ENCODE data around the gene MLLT3.

Gene MLLT3

GRCh38 chr9:20504930-20505329, 117.4 kb downstream of the MLLT3 start:
- Histone ChIP-seq H2AFZ (ENCODE audit: low read length) (no peak overlapping the region), H3F3A (ENCODE audit: insufficient read depth, low read length) (no peaks in the 10 kb centered on the region), H3K4me1 (ENCODE audit: low read length) (no peaks in the 10 kb centered on the region), H3K27ac (ENCODE audit: low read length) (no peak overlapping the region), H3K36me3 (replicated peaks; ENCODE audit: insufficient read depth, low read length) (no peaks in the 10 kb centered on the region), H3K9me2 (replicated peaks; ENCODE audit: insufficient read depth, low read length) (no peaks in the 10 kb centered on the region), H3K27me3 (replicated peaks; ENCODE audit: insufficient read depth, low read length) (no peaks in the 10 kb centered on the region), H3K9me3 (replicated peaks; ENCODE audit: insufficient read depth, low read length) (no peaks in the 10 kb centered on the region), H3K4me2 (ENCODE audit: low read depth, low read length) (no peak overlapping the region), H3K79me2 (ENCODE audit: low read length) (peaks cover 36% of the 10 kb centered on the region), H4K20me1 (ENCODE audit: insufficient read depth, low read length) (no peaks in the 10 kb centered on the region), H3K9ac (ENCODE audit: low read length) (no peak overlapping the region), H3K4me3 (ENCODE audit: low read length) (no peak overlapping the region)
- no peak for TF ChIP-seq EZH2 (optimal IDR thresholded peaks at IDR 0.05; ENCODE audit: low read depth, low read length)
- TF ChIP-seq EZH2phosphoT487 (IDR thresholded peaks at IDR 0.05; ENCODE audit: low read length): no peak
- no peak for TF ChIP-seq CTCF (IDR thresholded peaks at IDR 0.05; ENCODE audit: low read length)
- no peak for DNase-seq

- Histone ChIP-seq H3K9ac (ENCODE audit: low read length) (no peak overlapping the region), H3K4me3 (ENCODE audit: low read length) (no peak overlapping the region), H3K79me2 (ENCODE audit: low read length) (peaks cover 23% of the 10 kb centered on the region)
Observed at GRCh38 chr9:20500101-20500500, 122.2 kb downstream of the MLLT3 start.

GRCh38 chr9:20499013-20499412, 123.3 kb downstream of the MLLT3 start:
- no peak overlapping the region for H3K9ac ChIP-seq (ENCODE audit: low read length)
- no peaks in the 10 kb centered on the region for H3F3A ChIP-seq (ENCODE audit: insufficient read depth, low read length)

More at GRCh38 chr9:20500101-20500500, 122.2 kb downstream of the MLLT3 start:
- H3K9me2 ChIP-seq (replicated peaks; ENCODE audit: insufficient read depth, low read length): no peaks in the 10 kb centered on the region
- H3K4me2 ChIP-seq (ENCODE audit: low read depth, low read length): no peak overlapping the region
- no peaks in the 10 kb centered on the region for H4K20me1 ChIP-seq (ENCODE audit: insufficient read depth, low read length)
- no peak for DNase-seq
- H3K27me3 ChIP-seq (replicated peaks; ENCODE audit: insufficient read depth, low read length): no peaks in the 10 kb centered on the region
- H3K27ac ChIP-seq (ENCODE audit: low read length): no peak overlapping the region
- no peak overlapping the region for H2AFZ ChIP-seq (ENCODE audit: low read length)
- H3F3A ChIP-seq (ENCODE audit: insufficient read depth, low read length): no peaks in the 10 kb centered on the region
- no peaks in the 10 kb centered on the region for H3K9me3 ChIP-seq (replicated peaks; ENCODE audit: insufficient read depth, low read length)
- no peak for TF ChIP-seq EZH2 (optimal IDR thresholded peaks at IDR 0.05; ENCODE audit: low read depth, low read length)
- TF ChIP-seq CTCF (IDR thresholded peaks at IDR 0.05; ENCODE audit: low read length): no peak
- TF ChIP-seq EZH2phosphoT487 (IDR thresholded peaks at IDR 0.05; ENCODE audit: low read length): no peak
- no peaks in the 10 kb centered on the region for H3K36me3 ChIP-seq (replicated peaks; ENCODE audit: insufficient read depth, low read length)
- no peaks in the 10 kb centered on the region for H3K4me1 ChIP-seq (ENCODE audit: low read length)

More at GRCh38 chr9:20499013-20499412, 123.3 kb downstream of the MLLT3 start:
- Histone ChIP-seq H2AFZ (ENCODE audit: low read length) (no peak overlapping the region), H3K36me3 (replicated peaks; ENCODE audit: insufficient read depth, low read length) (no peaks in the 10 kb centered on the region), H3K79me2 (ENCODE audit: low read length) (peaks cover 27% of the 10 kb centered on the region), H3K9me3 (replicated peaks; ENCODE audit: insufficient read depth, low read length) (no peaks in the 10 kb centered on the region), H3K9me2 (replicated peaks; ENCODE audit: insufficient read depth, low read length) (no peaks in the 10 kb centered on the region), H3K4me3 (ENCODE audit: low read length) (no peak overlapping the region), H3K4me2 (ENCODE audit: low read depth, low read length) (no peak overlapping the region), H3K27ac (ENCODE audit: low read length) (no peak overlapping the region), H4K20me1 (ENCODE audit: insufficient read depth, low read length) (no peaks in the 10 kb centered on the region), H3K27me3 (replicated peaks; ENCODE audit: insufficient read depth, low read length) (no peaks in the 10 kb centered on the region), H3K4me1 (ENCODE audit: low read length) (no peaks in the 10 kb centered on the region)
- DNase-seq: no peak
- TF ChIP-seq EZH2 (optimal IDR thresholded peaks at IDR 0.05; ENCODE audit: low read depth, low read length): no peak
- TF ChIP-seq EZH2phosphoT487 (IDR thresholded peaks at IDR 0.05; ENCODE audit: low read length): no peak
- TF ChIP-seq CTCF (IDR thresholded peaks at IDR 0.05; ENCODE audit: low read length): no peak

All from MM.1S (cell line).